ENCODE results near the gene PRM3. TPM values are rescaled to one million over a fixed set of nuclear protein-coding genes. Genes with fewer than 3 reads are reported as not detected.
"Not testable (repeated sequence)": the region's sequence is repeated elsewhere in the genome, so short reads cannot be mapped to it uniquely, and the experiment has no call there.

Gene PRM3
- total RNA-seq, 2 experiments from 2014 or later = not detected

- CTCF ChIA-PET (ENCODE audit: unreplicated experiment) = no interaction called here
- no peaks in the 10 kb centered on the region for H3K9me3 ChIP-seq (ENCODE audit: low read length)
- no peak overlapping the region for H3K4me3 ChIP-seq (ENCODE audit: low read depth, low read length, poor library complexity, severe bottlenecking)
- H3K4me2 ChIP-seq (ENCODE audit: low read length) = no peak overlapping the region
- no TSS peak for BruUV-seq (replicated peaks)
- no peaks in the 10 kb centered on the region for H3K9me2 ChIP-seq (ENCODE audit: insufficient read depth, low read length)
- H2AFZ ChIP-seq (ENCODE audit: low read length) = no peak overlapping the region
- TF ChIP-seq EZH2phosphoT487 (IDR thresholded peaks at IDR 0.05; ENCODE audit: borderline replicate concordance, low read depth, low read length) (no peak), CTCF (conservative IDR thresholded peaks at IDR 0.05; ENCODE audit: low read length) (no peak)
- no peaks in the 10 kb centered on the region for H4K20me1 ChIP-seq (ENCODE audit: insufficient read depth, low read length)
- H3K4me1 ChIP-seq (ENCODE audit: insufficient read depth, low read length, poor library complexity, severe bottlenecking) = peaks cover 48% of the 10 kb centered on the region
- POLR2A ChIA-PET = interaction anchor here (0.5 to 1.2 kb wide), 5 partner anchors 12 to 142 kb away, joined by 3 to 4 read pairs (median 3); no protein-coding TSS in a partner anchor
- H3K36me3 ChIP-seq (ENCODE audit: insufficient read depth, low read length) = no peaks in the 10 kb centered on the region
- intact Hi-C loops (cut with micrococcal nuclease; ENCODE audit: unreplicated experiment) = no loop called here
- H3K27ac ChIP-seq (ENCODE audit: low read depth, low read length, poor library complexity, severe bottlenecking) = no peak overlapping the region
- DNase-seq (ENCODE audit: low spot score) = no peak
- H3K79me2 ChIP-seq (ENCODE audit: insufficient read depth, low read depth, low read length) = no peaks in the 10 kb centered on the region
These were observed 17.8 kb upstream of the PRM3 start for GRCh38 chr16:11291091-11291703.

GRCh38 chr16:11290102-11290893, 16.9 kb upstream of the PRM3 start:
- peaks cover 39% of the 10 kb centered on the region for H3K4me1 ChIP-seq (ENCODE audit: insufficient read depth, low read length, poor library complexity, severe bottlenecking)
- CTCF ChIA-PET (ENCODE audit: unreplicated experiment) = no interaction called here
- intact Hi-C loops (cut with micrococcal nuclease; ENCODE audit: unreplicated experiment) = no loop called here
- no peaks in the 10 kb centered on the region for H4K20me1 ChIP-seq (ENCODE audit: insufficient read depth, low read length)
- no TSS peak for BruUV-seq (replicated peaks)
- TF ChIP-seq CTCF (conservative IDR thresholded peaks at IDR 0.05; ENCODE audit: low read length) (no peak), EZH2phosphoT487 (IDR thresholded peaks at IDR 0.05; ENCODE audit: borderline replicate concordance, low read depth, low read length) (no peak)
- no peaks in the 10 kb centered on the region for H3K79me2 ChIP-seq (ENCODE audit: insufficient read depth, low read depth, low read length)
- H3K9me3 ChIP-seq (ENCODE audit: low read length) = no peaks in the 10 kb centered on the region
- H3K27ac ChIP-seq (ENCODE audit: low read depth, low read length, poor library complexity, severe bottlenecking) = no peak overlapping the region
- POLR2A ChIA-PET = no interaction called here
- no peaks in the 10 kb centered on the region for H3K36me3 ChIP-seq (ENCODE audit: insufficient read depth, low read length)
- H3K9me2 ChIP-seq (ENCODE audit: insufficient read depth, low read length) = no peaks in the 10 kb centered on the region
- no peak overlapping the region for H3K4me2 ChIP-seq (ENCODE audit: low read length)
- no peak overlapping the region for H3K4me3 ChIP-seq (ENCODE audit: low read depth, low read length, poor library complexity, severe bottlenecking)
- no peak for DNase-seq (ENCODE audit: low spot score)
- H2AFZ ChIP-seq (ENCODE audit: low read length) = no peak overlapping the region

GRCh38 chr16:11289696-11290095, 16.3 kb upstream of the PRM3 start:
- DNase-seq (ENCODE audit: low spot score); H2AFZ ChIP-seq (ENCODE audit: low read length); H3K4me2 ChIP-seq (ENCODE audit: low read length); H4K20me1 ChIP-seq (ENCODE audit: insufficient read depth, low read length); POLR2A ChIA-PET; H3K79me2 ChIP-seq (ENCODE audit: insufficient read depth, low read depth, low read length); H3K4me3 ChIP-seq (ENCODE audit: low read depth, low read length, poor library complexity, severe bottlenecking); H3K27ac ChIP-seq (ENCODE audit: low read depth, low read length, poor library complexity, severe bottlenecking); H3K9me2 ChIP-seq (ENCODE audit: insufficient read depth, low read length); intact Hi-C loops (cut with micrococcal nuclease; ENCODE audit: unreplicated experiment); BruUV-seq (replicated peaks); CTCF ChIA-PET (ENCODE audit: unreplicated experiment); H3K36me3 ChIP-seq (ENCODE audit: insufficient read depth, low read length); H3K9me3 ChIP-seq (ENCODE audit: low read length): not testable (repeated sequence)
- H3K4me1 ChIP-seq (ENCODE audit: insufficient read depth, low read length, poor library complexity, severe bottlenecking) = peaks cover 33% of the 10 kb centered on the region
